RWPE2 (cell line): Measurements from ENCODE around the gene SMIM12.

Source experiments
- ATAC-seq: fragments of 200-7000 bp; cut with Tn5 transposase; 3 replicates; pipeline ENCODE4 v1.9.1; 2021; ENCODE audit warnings: low read depth
- DNase-seq: peaks from one replicate; pipeline ENCODE4 v3.0.0-alpha.2; 2020; ENCODE audit warnings: low spot score
- H3K27ac ChIP-seq: fragments of 450-650 bp; 2 replicates; pipeline ENCODE4 v1.5.1; 2017; ENCODE audit warnings: mild to moderate bottlenecking; ENCODE audit not compliant: poor library complexity, severe bottlenecking
- H3K27me3 ChIP-seq: fragments of 250-450 bp; sonication (Bioruptor Pico); 2 replicates; pipeline ENCODE4 v1.5.1; 2021; ENCODE audit warnings: mild to moderate bottlenecking, moderate library complexity; ENCODE audit not compliant: insufficient read depth, poor library complexity, severe bottlenecking
- H3K36me3 ChIP-seq: fragments of 250-450 bp; sonication (Bioruptor Pico); 2 replicates; pipeline ENCODE4 v1.5.1; 2020; ENCODE audit warnings: low read depth, mild to moderate bottlenecking, moderate library complexity
- H3K4me1 ChIP-seq: fragments of 250-450 bp; sonication (Bioruptor Pico); 2 replicates; pipeline ENCODE4 v1.5.1; 2021; ENCODE audit warnings: mild to moderate bottlenecking, moderate library complexity; ENCODE audit not compliant: insufficient read depth, poor library complexity, severe bottlenecking
- H3K4me3 ChIP-seq: fragments of 250-450 bp; sonication (Bioruptor Pico); 2 replicates; pipeline ENCODE4 v1.5.1; 2021; ENCODE audit warnings: mild to moderate bottlenecking, moderate library complexity; ENCODE audit not compliant: severe bottlenecking
- H3K9me3 ChIP-seq: fragments of 250-450 bp; sonication (Bioruptor Pico); 2 replicates; pipeline ENCODE4 v1.5.1; 2021; ENCODE audit warnings: mild to moderate bottlenecking, moderate library complexity; ENCODE audit not compliant: severe bottlenecking
- CTCF ChIP-seq: fragments of 450-650 bp; IDR thresholded peaks from one replicate; pipeline ENCODE4 v1.5.1; 2017; ENCODE audit warnings: mild to moderate bottlenecking, moderate library complexity; ENCODE audit not compliant: poor library complexity, severe bottlenecking

SMIM12 gene

DNA sequence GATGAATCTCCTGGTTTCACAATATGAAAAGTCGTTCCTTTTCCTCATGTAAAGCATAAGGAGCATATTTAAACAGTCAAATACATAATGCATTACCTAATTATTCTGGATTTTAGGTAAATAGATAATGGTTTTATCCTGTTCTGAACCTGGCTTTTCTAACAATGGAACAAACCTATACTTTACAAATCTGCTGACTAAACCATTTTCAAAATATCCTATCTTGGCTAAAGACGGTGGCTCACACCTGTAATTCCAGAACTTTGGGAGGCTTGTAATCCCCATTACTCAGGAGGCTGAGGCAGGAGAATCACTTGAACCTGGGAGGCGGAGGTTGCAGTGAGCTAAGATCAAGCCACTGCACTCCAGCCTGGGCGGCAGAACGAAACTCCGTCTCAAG is 2.9 kb downstream of the SMIM12 start:
- Histone ChIP-seq H3K27ac (no peak overlapping the region), H3K4me3 (no peak overlapping the region), H3K36me3 (peaks cover 39% of the 10 kb centered on the region), H3K4me1 (peaks cover 10% of the 10 kb centered on the region), H3K27me3 (no peaks in the 10 kb centered on the region), H3K9me3 (no peaks in the 10 kb centered on the region)
- TF ChIP-seq CTCF = no peak
- ATAC-seq = no peak
- DNase-seq = no peak

DNA sequence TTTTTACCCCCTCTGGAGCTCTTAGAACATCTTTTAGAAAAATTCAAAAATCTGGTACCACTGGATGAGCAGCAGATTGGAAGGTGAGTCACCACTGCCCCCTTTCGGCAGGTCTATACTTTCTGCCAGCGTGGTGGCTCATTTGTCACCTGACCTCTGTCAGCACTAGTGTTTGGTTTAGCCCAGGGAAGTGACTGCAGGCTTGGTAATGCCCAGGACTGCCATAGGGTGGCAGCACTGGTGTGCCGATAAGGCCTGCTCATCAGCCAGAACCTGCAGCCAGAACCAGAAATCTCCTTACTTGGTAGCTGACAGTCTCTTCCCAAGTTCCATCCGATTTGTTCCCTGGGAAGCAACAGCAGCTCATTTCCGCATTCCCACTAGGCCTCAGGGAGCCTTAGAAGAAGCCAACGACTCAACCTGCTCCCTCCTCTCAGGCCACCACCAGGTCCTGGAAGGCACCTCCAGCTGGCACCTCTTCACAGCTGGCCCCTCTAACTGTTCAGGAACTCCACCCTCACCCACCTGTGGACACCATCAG is 6.8 kb downstream of the SMIM12 start:
- Histone ChIP-seq H3K9me3 (no peaks in the 10 kb centered on the region), H3K27me3 (no peaks in the 10 kb centered on the region)

DNA sequence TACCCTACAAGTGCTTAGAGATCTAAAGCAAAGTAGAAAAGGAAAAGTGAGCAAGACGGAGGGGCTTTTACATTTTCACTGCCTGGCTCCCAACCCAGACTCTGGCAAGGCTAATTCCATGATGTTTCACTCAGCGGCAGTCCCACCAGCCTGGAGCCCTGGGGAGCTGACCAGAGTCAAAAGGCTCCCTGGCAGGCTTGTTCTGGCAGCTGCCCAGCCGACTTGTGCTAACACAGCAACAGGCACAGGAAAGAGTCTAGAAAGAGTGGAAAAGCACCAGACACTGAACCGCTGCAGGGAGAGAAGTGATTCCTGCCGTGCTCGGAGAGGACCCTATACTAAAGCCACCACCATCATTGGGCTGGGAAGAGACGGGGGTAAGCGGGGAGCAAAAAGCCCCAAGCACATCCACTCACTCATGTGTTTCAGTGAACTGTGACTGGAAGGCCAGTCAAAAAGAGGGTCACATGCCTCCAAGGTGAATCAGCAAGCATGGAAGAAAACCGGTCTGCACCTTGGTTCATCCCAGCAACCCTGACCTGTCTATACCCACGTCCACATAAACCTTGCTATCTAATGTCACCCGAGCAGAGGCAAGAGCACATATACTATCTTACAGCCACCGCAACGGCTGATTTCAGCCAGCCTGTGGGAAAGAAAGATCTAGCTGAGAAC is 8.0 kb downstream of the SMIM12 start:
- Histone ChIP-seq H3K27me3 (no peaks in the 10 kb centered on the region), H3K4me1 (peaks cover 7% of the 10 kb centered on the region), H3K4me3 (no peak overlapping the region), H3K9me3 (no peaks in the 10 kb centered on the region), H3K27ac (peak overlapping the region; percentile 5), H3K36me3 (peaks cover 53% of the 10 kb centered on the region)
- DNase-seq (no peak), ATAC-seq (peak; percentile 30; the same call in 1 of the 3 replicates)
- no peak for TF ChIP-seq CTCF

More for the DNA sequence above, 6.8 kb downstream of the SMIM12 start:
- TF ChIP-seq CTCF = peak; percentile 94
- ATAC-seq = peak; percentile 97
- Histone ChIP-seq H3K27ac (no peak overlapping the region), H3K4me1 (peaks cover 7% of the 10 kb centered on the region), H3K36me3 (peaks cover 55% of the 10 kb centered on the region), H3K4me3 (no peak overlapping the region)
- peak; percentile 80 for DNase-seq

GRCh38 chr1:34850382-34850781 is 9.2 kb downstream of the SMIM12 start:
- Histone ChIP-seq H3K9me3 (no peaks in the 10 kb centered on the region), H3K4me3 (no peak overlapping the region), H3K27me3 (no peaks in the 10 kb centered on the region), H3K36me3 (peaks cover 41% of the 10 kb centered on the region), H3K4me1 (peaks cover 7% of the 10 kb centered on the region), H3K27ac (no peak overlapping the region)
- ATAC-seq (no peak), DNase-seq (no peak)
- TF ChIP-seq CTCF = no peak

GRCh38 chr1:34847094-34847493 is 12.5 kb downstream of the SMIM12 start:
- no peak for DNase-seq
- Histone ChIP-seq H3K9me3 (no peaks in the 10 kb centered on the region), H3K4me3 (no peak overlapping the region), H3K36me3 (peaks cover 19% of the 10 kb centered on the region), H3K4me1 (peaks cover 7% of the 10 kb centered on the region), H3K27me3 (no peaks in the 10 kb centered on the region), H3K27ac (no peak overlapping the region)
- no peak for ATAC-seq
- TF ChIP-seq CTCF = no peak
